ENCODE data around the gene S100Z. TPM values are rescaled to one million over a fixed set of nuclear protein-coding genes. Genes with fewer than 3 reads are reported as not detected.

S100Z gene
- polyA plus RNA-seq, 2 of the 4 experiments (the other 2 are of a cell fraction), result not detected

DNA sequence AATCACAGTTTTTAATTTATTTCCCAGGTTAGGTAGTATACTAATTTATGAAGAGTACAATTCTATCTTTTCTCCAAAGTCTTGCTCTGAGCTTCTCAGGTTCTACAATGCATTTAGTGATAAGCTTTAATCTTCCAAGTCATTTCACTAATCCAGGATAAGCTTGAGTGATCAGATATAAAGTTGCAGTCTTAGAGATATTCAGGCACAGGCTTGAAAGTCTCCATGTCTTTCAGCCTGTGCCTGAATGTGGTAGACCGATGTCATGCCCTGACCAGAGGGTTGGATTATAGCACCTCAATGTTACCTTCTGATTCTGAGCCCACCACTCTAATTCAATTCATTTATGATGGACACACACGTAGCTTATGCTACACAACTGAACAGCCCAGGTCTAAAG is 106.2 kb downstream of the S100Z start:
- TF ChIP-seq NFE2L2 (conservative IDR thresholded peaks at IDR 0.05; ENCODE audit: low read length), result no peak
- no peak for TF ChIP-seq CEBPB (IDR thresholded peaks at IDR 0.05)
- TF ChIP-seq, protein P1, sequence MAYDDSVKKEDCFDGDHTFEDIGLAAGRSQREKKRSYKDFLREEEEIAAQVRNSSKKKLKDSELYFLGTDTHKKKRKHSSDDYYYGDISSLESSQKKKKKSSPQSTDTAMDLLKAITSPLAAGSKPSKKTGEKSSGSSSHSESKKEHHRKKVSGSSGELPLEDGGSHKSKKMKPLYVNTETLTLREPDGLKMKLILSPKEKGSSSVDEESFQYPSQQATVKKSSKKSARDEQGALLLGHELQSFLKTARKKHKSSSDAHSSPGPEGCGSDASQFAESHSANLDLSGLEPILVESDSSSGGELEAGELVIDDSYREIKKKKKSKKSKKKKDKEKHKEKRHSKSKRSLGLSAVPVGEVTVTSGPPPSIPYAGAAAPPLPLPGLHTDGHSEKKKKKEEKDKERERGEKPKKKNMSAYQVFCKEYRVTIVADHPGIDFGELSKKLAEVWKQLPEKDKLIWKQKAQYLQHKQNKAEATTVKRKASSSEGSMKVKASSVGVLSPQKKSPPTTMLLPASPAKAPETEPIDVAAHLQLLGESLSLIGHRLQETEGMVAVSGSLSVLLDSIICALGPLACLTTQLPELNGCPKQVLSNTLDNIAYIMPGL (CRISPR knock-in tag; IDR thresholded peaks at IDR 0.05; ENCODE audit: borderline replicate concordance), result no peak
- no peak for TF ChIP-seq TFCP2L1 (CRISPR knock-in tag; IDR thresholded peaks at IDR 0.05)
- no peak for TF ChIP-seq RARB (CRISPR knock-in tag; IDR thresholded peaks at IDR 0.05)
- TF ChIP-seq MAFK (IDR thresholded peaks at IDR 0.05; ENCODE audit: partially characterized antibody), result no peak
- no peak for TF ChIP-seq CHD4 (IDR thresholded peaks at IDR 0.05; ENCODE audit: borderline replicate concordance)
- TF ChIP-seq, protein P2, sequence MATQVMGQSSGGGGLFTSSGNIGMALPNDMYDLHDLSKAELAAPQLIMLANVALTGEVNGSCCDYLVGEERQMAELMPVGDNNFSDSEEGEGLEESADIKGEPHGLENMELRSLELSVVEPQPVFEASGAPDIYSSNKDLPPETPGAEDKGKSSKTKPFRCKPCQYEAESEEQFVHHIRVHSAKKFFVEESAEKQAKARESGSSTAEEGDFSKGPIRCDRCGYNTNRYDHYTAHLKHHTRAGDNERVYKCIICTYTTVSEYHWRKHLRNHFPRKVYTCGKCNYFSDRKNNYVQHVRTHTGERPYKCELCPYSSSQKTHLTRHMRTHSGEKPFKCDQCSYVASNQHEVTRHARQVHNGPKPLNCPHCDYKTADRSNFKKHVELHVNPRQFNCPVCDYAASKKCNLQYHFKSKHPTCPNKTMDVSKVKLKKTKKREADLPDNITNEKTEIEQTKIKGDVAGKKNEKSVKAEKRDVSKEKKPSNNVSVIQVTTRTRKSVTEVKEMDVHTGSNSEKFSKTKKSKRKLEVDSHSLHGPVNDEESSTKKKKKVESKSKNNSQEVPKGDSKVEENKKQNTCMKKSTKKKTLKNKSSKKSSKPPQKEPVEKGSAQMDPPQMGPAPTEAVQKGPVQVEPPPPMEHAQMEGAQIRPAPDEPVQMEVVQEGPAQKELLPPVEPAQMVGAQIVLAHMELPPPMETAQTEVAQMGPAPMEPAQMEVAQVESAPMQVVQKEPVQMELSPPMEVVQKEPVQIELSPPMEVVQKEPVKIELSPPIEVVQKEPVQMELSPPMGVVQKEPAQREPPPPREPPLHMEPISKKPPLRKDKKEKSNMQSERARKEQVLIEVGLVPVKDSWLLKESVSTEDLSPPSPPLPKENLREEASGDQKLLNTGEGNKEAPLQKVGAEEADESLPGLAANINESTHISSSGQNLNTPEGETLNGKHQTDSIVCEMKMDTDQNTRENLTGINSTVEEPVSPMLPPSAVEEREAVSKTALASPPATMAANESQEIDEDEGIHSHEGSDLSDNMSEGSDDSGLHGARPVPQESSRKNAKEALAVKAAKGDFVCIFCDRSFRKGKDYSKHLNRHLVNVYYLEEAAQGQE (IDR thresholded peaks at IDR 0.05), result no peak
- no peak for TF ChIP-seq FOXS1 (CRISPR knock-in tag; IDR thresholded peaks at IDR 0.05)
- POLR2A ChIA-PET, result no interaction called here
- DNase-seq (ENCODE audit: low read depth in 1 of 2, low spot score in 1 of 2) (no peak), FAIRE-seq (no peak), ATAC-seq (no peak)
- no peak overlapping the region for H3K4me3 ChIP-seq
- no peak overlapping the region for H3K27ac ChIP-seq
- no peaks in the 10 kb centered on the region for H3K9me3 ChIP-seq
- WGBS (ENCODE audit: missing lambda C conversion rate), result 90% methylated on average over 2 of the region's 2 CpGs
- H3K4me1 ChIP-seq, result no peaks in the 10 kb centered on the region
- CTCF ChIA-PET, result interaction anchor here (2.5 kb wide), 1 partner anchor 26 kb away, joined by 7 read pairs; no protein-coding TSS in a partner anchor
- H3K4me2 ChIP-seq, result no peak overlapping the region

DNA sequence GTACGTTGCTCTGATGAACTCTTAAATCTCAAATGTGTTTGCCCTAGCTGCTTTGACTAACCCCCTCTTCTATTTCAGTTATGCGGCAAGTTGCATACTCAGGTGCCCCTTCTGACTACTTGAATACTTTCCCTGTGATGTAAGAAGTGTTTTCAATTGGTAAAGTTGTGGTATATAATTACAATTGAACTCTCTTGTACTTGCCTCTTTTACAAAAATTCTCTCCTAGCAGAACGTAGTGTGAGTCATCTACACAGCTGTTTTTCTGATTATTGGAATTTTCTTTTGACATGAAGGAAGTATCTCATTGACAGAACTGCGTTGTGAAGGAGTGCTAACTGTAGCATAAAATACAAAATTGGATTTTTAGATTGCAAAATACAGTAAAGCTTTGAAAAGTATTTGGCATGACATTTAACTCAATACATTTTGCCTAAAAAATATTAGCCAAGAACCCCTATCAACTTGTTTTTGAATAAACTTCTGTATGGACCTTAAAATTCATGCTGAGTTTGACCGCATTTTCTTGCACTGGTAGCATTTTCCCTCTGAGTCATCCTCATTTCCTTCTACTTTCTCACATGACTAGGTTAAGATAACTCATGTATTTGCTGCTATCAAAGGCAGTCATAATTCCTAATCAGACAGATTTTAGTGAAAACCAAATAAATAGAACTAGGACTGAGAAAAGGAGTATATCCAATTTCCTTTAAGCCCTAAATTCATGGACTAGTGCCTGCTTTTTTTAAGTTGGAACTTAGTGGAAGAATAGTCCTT is 109.4 kb downstream of the S100Z start:
- 79% methylated on average over 5 of the region's 5 CpGs for WGBS (ENCODE audit: missing lambda C conversion rate)
- ATAC-seq (no peak), DNase-seq (ENCODE audit: low read depth in 1 of 2, low spot score in 1 of 2) (no peak), FAIRE-seq (no peak)
- no peaks in the 10 kb centered on the region for H3K9me3 ChIP-seq
- ChIA-PET CTCF (interaction anchor here (0.8 kb wide), 1 partner anchor 57 kb away, joined by 3 read pairs; no protein-coding TSS in a partner anchor), POLR2A (no interaction called here)
- no peak overlapping the region for H3K4me3 ChIP-seq
- H3K4me2 ChIP-seq, result no peak overlapping the region
- TF ChIP-seq FOSL2 (IDR thresholded peaks at IDR 0.05), result no peak
- TF ChIP-seq FOSL2 (CRISPR knock-in tag; IDR thresholded peaks at IDR 0.05), result no peak
- no peak for TF ChIP-seq JUN (IDR thresholded peaks at IDR 0.05)
- TF ChIP-seq POLR2AphosphoS2 (conservative IDR thresholded peaks at IDR 0.05; ENCODE audit: low read length), result no peak
- TF ChIP-seq NR3C1 (IDR thresholded peaks at IDR 0.05), result no peak
- H3K4me1 ChIP-seq, result no peaks in the 10 kb centered on the region
- no peak overlapping the region for H3K27ac ChIP-seq

DNA sequence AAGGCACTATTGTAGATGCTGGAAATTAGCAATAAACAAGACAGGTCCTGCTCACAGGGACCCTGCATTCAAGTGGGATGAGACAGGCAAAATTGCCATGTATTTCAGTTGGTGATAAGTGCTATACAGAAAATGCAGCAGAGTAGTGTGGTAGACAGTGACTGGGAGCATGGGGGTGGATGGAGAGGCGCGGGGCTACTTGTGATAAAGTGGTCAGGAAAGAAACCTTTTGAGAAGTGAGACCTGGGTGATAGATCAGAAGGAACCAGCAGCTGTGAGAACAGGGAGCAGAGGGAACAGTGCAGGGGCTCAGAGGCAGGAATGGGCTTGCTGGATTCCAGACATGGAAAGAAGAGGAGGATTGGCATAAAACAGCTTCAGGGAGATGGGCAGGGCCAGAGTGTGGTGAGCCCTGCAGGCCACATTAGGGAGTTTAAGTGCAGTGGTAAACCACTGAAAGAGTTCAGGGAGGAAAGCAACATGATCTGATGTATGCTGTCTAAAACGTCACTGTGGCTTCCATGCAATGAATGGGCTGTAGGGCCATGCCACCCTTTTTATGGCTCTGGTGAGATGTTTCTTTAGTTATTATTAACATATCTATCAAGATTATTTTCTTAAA is 110.3 kb downstream of the S100Z start:
- no peak for FAIRE-seq
- peak; percentile 74 to 76 for ATAC-seq
- TF ChIP-seq RARB (CRISPR knock-in tag; IDR thresholded peaks at IDR 0.05), result no peak
- no peak for TF ChIP-seq RFX5 (IDR thresholded peaks at IDR 0.05)
- TF ChIP-seq, protein P3, sequence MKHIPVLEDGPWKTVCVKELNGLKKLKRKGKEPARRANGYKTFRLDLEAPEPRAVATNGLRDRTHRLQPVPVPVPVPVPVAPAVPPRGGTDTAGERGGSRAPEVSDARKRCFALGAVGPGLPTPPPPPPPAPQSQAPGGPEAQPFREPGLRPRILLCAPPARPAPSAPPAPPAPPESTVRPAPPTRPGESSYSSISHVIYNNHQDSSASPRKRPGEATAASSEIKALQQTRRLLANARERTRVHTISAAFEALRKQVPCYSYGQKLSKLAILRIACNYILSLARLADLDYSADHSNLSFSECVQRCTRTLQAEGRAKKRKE (CRISPR knock-in tag; IDR thresholded peaks at IDR 0.05; ENCODE audit: low read depth), result no peak
- TF ChIP-seq RNF2 (IDR thresholded peaks at IDR 0.05; ENCODE audit: borderline replicate concordance, low read depth), result no peak
- no peak for TF ChIP-seq HOXA7 (CRISPR knock-in tag; IDR thresholded peaks at IDR 0.05)
- TF ChIP-seq, protein P4, sequence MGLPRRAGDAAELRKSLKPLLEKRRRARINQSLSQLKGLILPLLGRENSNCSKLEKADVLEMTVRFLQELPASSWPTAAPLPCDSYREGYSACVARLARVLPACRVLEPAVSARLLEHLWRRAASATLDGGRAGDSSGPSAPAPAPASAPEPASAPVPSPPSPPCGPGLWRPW (IDR thresholded peaks at IDR 0.05), result no peak
- no peak for TF ChIP-seq RAD21 (conservative IDR thresholded peaks at IDR 0.05 in 1 of 2, IDR thresholded peaks at IDR 0.05 in 1 of 2)
- TF ChIP-seq, protein P5, sequence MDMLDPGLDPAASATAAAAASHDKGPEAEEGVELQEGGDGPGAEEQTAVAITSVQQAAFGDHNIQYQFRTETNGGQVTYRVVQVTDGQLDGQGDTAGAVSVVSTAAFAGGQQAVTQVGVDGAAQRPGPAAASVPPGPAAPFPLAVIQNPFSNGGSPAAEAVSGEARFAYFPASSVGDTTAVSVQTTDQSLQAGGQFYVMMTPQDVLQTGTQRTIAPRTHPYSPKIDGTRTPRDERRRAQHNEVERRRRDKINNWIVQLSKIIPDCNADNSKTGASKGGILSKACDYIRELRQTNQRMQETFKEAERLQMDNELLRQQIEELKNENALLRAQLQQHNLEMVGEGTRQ (IDR thresholded peaks at IDR 0.05), result no peak
- no peak for TF ChIP-seq CEBPB (IDR thresholded peaks at IDR 0.05)
- TF ChIP-seq NR3C1 (IDR thresholded peaks at IDR 0.05), result no peak

More for the DNA sequence above, 110.3 kb downstream of the S100Z start:
- 62% methylated on average over 3 of the region's 3 CpGs for WGBS (ENCODE audit: missing lambda C conversion rate)
- DNase-seq (ENCODE audit: low read depth in 1 of 2, low spot score in 1 of 2), result no peak
- Histone ChIP-seq H3K4me2 (no peak overlapping the region), H3K4me3 (no peak overlapping the region), H3K27ac (no peak overlapping the region), H3K9me3 (no peaks in the 10 kb centered on the region), H3K4me1 (no peaks in the 10 kb centered on the region)
- ChIA-PET CTCF (no interaction called here), POLR2A (no interaction called here)

Measured in A549 (cell line).